Chondrocyte (in vitro differentiated cells): ENCODE measurements around the gene STAM2. TPM values are rescaled to one million over a fixed set of nuclear protein-coding genes. Genes with fewer than 3 reads are reported as not detected.
A peak's percentile ranks its signal among the peaks of the same experiment; 100 is the strongest.
"Not testable (repeated sequence)": the region's sequence is repeated elsewhere in the genome, so short reads cannot be mapped to it uniquely, and the experiment has no call there.

Experiments used
- DNase-seq: peaks from one replicate; pipeline ENCODE4 v3.0.0; 2021; ENCODE audit warnings: mixed read lengths, low spot score
- H3K27ac Mint-ChIP-seq: one replicate; pipeline ENCODE4 v1.8.0; 2021; ENCODE audit warnings: mild to moderate bottlenecking, moderate library complexity, mixed read lengths; ENCODE audit not compliant: unreplicated experiment
- H3K27me3 Mint-ChIP-seq: 2 replicates; pipeline ENCODE4 v1.8.0; 2021; ENCODE audit warnings: low read depth, mixed read lengths
- H3K36me3 Mint-ChIP-seq: 2 replicates; pipeline ENCODE4 v1.8.0; 2021; ENCODE audit warnings: low read depth, mixed read lengths
- H3K4me1 Mint-ChIP-seq: 2 replicates; pipeline ENCODE4 v1.8.0; 2021; ENCODE audit warnings: low read depth, mild to moderate bottlenecking, mixed read lengths
- H3K4me3 Mint-ChIP-seq: one replicate; pipeline ENCODE4 v1.8.0; 2021; ENCODE audit warnings: mild to moderate bottlenecking, moderate library complexity, mixed read lengths; ENCODE audit not compliant: unreplicated experiment
- H3K9me3 Mint-ChIP-seq: 2 replicates; pipeline ENCODE4 v1.8.0; 2021; ENCODE audit warnings: low read depth, mixed read lengths
- total RNA-seq: library from RNA; stranded (reverse); gene quantifications from 3 replicates; pipeline ENCODE4 v1.2.1, GENCODE V29; 2021
- TF ChIP-seq, protein P1 (sequence below): fragments of 200-600 bp; sonication (generic); IDR thresholded peaks from 2 replicates; pipeline ENCODE4 v1.5.0; 2021; ENCODE audit warnings: antibody characterized with exemption, mild to moderate bottlenecking, moderate library complexity

The STAM2 gene
- total RNA-seq, 1 donor from 2014 or later = 34.7 TPM

DNA sequence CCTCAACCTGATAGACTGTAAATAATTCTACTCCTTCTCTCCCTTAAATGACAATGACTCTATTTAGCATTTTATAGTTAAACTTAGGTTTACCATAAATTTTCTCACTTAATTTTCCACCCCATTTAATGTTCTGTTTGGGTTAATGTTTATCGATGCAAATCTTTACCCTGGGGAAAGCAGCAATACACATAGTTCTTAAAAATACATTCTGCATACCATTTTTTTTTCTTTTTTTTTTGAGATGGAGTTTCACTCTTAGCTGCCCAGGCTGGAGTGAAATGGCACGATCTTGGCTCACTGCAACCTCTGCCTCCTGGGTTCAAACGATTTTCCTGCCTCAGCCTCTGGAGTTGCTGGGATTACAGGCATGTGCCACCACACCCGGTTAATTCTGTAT, 14.0 kb downstream of the STAM2 start:
- Mint-ChIP-seq H3K27ac (no peak overlapping the region), H3K27me3 (no peaks in the 10 kb centered on the region), H3K36me3 (no peaks in the 10 kb centered on the region), H3K4me3 (no peak overlapping the region), H3K4me1 (peaks cover 21% of the 10 kb centered on the region), H3K9me3 (peaks cover 4% of the 10 kb centered on the region)
- DNase-seq = no peak
- TF ChIP-seq, protein P1, sequence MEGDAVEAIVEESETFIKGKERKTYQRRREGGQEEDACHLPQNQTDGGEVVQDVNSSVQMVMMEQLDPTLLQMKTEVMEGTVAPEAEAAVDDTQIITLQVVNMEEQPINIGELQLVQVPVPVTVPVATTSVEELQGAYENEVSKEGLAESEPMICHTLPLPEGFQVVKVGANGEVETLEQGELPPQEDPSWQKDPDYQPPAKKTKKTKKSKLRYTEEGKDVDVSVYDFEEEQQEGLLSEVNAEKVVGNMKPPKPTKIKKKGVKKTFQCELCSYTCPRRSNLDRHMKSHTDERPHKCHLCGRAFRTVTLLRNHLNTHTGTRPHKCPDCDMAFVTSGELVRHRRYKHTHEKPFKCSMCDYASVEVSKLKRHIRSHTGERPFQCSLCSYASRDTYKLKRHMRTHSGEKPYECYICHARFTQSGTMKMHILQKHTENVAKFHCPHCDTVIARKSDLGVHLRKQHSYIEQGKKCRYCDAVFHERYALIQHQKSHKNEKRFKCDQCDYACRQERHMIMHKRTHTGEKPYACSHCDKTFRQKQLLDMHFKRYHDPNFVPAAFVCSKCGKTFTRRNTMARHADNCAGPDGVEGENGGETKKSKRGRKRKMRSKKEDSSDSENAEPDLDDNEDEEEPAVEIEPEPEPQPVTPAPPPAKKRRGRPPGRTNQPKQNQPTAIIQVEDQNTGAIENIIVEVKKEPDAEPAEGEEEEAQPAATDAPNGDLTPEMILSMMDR = no peak

DNA sequence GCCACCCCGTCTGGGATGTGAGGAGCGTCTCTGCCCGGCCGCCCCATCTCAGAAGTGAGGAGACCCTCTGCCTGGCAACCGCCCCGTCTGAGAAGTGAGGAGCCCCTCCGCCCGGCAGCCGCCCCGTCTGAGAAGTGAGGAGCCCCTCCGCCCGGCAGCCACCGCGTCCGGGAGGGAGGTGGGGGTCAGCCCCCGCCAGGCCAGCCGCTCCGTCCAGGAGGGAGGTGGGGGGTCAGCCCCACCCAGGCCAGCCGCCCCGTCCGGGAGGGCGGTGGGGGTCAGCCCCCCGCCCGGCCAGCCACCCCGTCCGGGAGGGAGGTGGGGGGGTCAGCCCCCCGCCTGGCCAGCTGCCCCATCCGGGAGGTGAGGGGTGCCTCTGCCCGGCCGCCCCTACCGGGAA, 15.2 kb downstream of the STAM2 start:
- H3K27me3 Mint-ChIP-seq, H3K4me1 Mint-ChIP-seq, H3K9me3 Mint-ChIP-seq, H3K27ac Mint-ChIP-seq, H3K4me3 Mint-ChIP-seq, DNase-seq, H3K36me3 Mint-ChIP-seq: not testable (repeated sequence)

DNA sequence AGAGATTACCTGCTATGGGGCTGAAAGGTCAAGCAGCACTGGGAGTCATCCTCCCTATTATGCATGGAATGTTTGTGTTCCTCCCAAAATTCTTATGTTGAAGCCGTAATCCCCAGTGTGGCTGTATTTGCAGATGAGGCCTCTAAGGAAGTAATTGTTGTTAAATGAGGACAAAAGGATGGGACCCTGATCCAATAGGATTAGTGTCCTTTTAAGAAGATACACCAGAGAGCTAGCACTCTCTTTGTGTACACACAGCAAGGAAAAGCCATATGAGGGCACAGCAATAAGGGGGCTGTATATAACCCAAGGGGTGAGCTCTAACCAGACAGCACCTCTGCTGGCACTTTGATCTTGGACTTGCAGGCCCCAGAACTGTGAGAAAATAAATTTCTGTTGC, 18.3 kb downstream of the STAM2 start:
- no peak overlapping the region for H3K4me3 Mint-ChIP-seq
- H3K27me3 Mint-ChIP-seq = no peaks in the 10 kb centered on the region
- no peaks in the 10 kb centered on the region for H3K36me3 Mint-ChIP-seq
- no peak for DNase-seq
- H3K9me3 Mint-ChIP-seq = peaks cover 4% of the 10 kb centered on the region
- peaks cover 9% of the 10 kb centered on the region for H3K4me1 Mint-ChIP-seq
- TF ChIP-seq, protein P1 = no peak
- H3K27ac Mint-ChIP-seq = no peak overlapping the region

DNA sequence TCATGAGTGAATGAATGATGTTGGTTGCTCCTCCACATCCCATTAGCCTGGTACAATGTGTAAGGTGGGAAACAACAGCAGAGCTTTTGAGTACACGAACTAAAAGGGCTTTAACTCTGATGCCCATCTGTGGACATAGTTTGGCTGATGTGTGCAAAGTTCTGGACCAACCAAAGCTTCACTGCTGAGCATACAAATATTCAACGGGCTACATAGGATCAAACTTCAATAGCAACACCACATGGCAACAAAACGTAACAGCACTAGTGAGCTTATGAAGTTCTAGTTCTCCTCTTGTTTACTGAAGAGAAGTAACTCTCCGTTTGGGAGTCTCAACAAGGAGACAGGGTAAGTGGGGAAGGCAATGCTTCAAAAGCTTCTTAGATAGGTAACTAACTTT, 20.4 kb downstream of the STAM2 start:
- Mint-ChIP-seq H3K27ac (no peak overlapping the region), H3K4me1 (peaks cover 7% of the 10 kb centered on the region), H3K4me3 (no peak overlapping the region), H3K9me3 (peaks cover 4% of the 10 kb centered on the region), H3K27me3 (no peaks in the 10 kb centered on the region), H3K36me3 (no peaks in the 10 kb centered on the region)
- TF ChIP-seq, protein P1 = no peak
- DNase-seq = no peak

DNA sequence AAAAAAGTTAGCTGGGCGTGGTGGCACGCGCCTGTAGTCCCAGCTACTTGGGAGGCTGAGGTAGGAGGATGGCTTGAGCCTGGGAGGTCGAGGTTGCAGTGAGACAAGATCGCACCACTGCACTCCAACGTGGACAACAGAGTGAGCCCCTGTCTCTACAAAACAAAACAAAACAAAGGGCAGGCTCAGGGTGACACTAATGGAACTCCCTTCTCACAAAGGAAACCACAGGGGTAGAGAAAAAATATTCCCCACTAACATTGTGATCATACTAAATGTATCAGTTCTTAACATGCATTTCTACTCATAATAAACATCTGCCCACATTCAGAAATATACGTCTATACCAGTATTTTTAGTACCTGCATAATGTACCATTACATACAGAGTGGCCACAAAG, 21.1 kb downstream of the STAM2 start:
- Mint-ChIP-seq H3K27ac (no peak overlapping the region), H3K4me3 (no peak overlapping the region), H3K9me3 (peaks cover 4% of the 10 kb centered on the region), H3K36me3 (no peaks in the 10 kb centered on the region), H3K27me3 (no peaks in the 10 kb centered on the region), H3K4me1 (peaks cover 7% of the 10 kb centered on the region)
- no peak for DNase-seq
- TF ChIP-seq, protein P1 = no peak

DNA sequence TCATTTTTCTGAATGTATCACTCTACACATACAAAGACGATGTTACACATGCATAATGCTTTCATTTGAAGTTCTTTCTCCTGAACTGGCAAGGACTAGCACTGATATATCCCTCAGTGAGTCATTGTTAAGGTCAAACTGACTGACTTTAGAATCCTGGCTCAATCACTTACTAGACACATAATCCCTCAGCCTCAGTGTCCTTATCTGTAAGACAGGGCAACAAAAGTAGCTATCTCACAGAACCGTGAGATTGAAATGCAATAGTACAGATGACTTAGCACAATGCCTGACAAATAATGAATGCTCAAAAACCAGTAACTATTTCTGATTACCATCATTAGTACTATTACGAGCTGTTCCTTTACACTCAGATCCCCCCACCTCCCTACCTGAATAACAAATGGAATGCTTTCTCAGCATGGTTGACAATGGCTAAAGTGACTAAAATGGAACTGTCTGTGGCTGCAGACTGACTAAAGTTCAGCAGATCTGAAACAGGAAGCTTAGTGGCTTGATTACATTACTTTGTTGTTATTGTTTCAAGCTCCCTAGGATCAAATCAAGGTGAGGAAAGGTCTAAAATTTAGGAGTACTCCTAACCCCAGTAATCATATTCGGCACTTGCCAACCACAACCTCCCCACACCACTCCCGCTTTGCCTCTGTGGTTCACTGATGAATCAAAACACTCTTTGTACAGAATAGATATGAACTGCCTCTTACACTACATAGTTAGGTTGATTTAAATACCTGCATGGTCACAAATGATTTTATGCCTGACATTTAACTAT, 40.9 kb downstream of the STAM2 start:
- Mint-ChIP-seq H3K27me3 (no peaks in the 10 kb centered on the region), H3K4me1 (peaks cover 23% of the 10 kb centered on the region), H3K9me3 (no peaks in the 10 kb centered on the region), H3K4me3 (no peak overlapping the region), H3K27ac (peak overlapping the region; percentile 9), H3K36me3 (peaks cover 8% of the 10 kb centered on the region)
- DNase-seq = no peak
- TF ChIP-seq, protein P1 = no peak
